PC-3 (cell line): ENCODE data around the gene MTA1. TPM values are rescaled to one million over a fixed set of nuclear protein-coding genes. Genes with fewer than 3 reads are reported as not detected.

ENCODE experiments used
- ATAC-seq: fragments of 200-7000 bp; cut with Tn5 transposase; 2 replicates; pipeline ENCODE4 v1.9.1; 2020; ENCODE audit warnings: mild to moderate bottlenecking, moderate library complexity
- BruUV-seq: library from RNA; stranded (reverse); fragments of 400-500 nt; replicated peaks from 2 replicates; lab custom pipeline; 2021; lab: Mats Ljungman, UMichigan
- CTCF ChIA-PET: fragments of 300-600 bp; sonication (Branson Sonifier 250); formaldehyde crosslinking; loops from one replicate; lab custom pipeline; 2022; ENCODE audit warnings: antibody characterized with exemption; lab: Charles Lee
- POLR2A ChIA-PET: fragments of 300-600 bp; sonication (Branson Sonifier 250); formaldehyde crosslinking; loops from one replicate; lab custom pipeline; 2022; ENCODE audit warnings: antibody characterized with exemption; ENCODE audit not compliant: unreplicated experiment; lab: Charles Lee
- DNase-seq: peaks from one replicate; pipeline ENCODE4 v3.0.0-alpha.2; 2015
- H2AFZ ChIP-seq: fragments of 300-600 bp; sonication (generic); 2 replicates; pipeline ENCODE4 v1.6.0; 2016; ENCODE audit warnings: antibody characterized with exemption, low read length
- H3F3A ChIP-seq: fragments of 300-600 bp; sonication (generic); one replicate; pipeline ENCODE4 v1.6.0; 2017; ENCODE audit warnings: antibody characterized with exemption, low read length, control low read depth, mild to moderate bottlenecking; ENCODE audit not compliant: unreplicated experiment
- H3K27ac ChIP-seq: fragments of 300-600 bp; sonication (generic); 2 replicates; pipeline ENCODE4 v1.5.1; 2016; ENCODE audit warnings: mild to moderate bottlenecking, low read length
- H3K27me3 ChIP-seq: fragments of 300-600 bp; sonication (generic); 2 replicates; pipeline ENCODE4 v1.6.1; 2016; ENCODE audit warnings: low read length, mixed read lengths
- H3K36me3 ChIP-seq: fragments of 300-600 bp; sonication (generic); 2 replicates; pipeline ENCODE4 v1.6.1; 2016; ENCODE audit warnings: low read depth, mixed run types, low read length, mixed read lengths
- H3K4me1 ChIP-seq: fragments of 300-600 bp; sonication (generic); 2 replicates; pipeline ENCODE4 v1.5.1; 2016; ENCODE audit warnings: low read length; ENCODE audit not compliant: insufficient read depth
- H3K4me2 ChIP-seq: fragments of 300-600 bp; sonication (generic); 2 replicates; pipeline ENCODE4 v1.6.0; 2016; ENCODE audit warnings: low read length
- H3K4me3 ChIP-seq: fragments of 300-600 bp; sonication (generic); 2 replicates; pipeline ENCODE4 v1.5.1; 2016; ENCODE audit warnings: mild to moderate bottlenecking, low read length, mixed read lengths
- H3K79me2 ChIP-seq: fragments of 300-600 bp; sonication (generic); 2 replicates; pipeline ENCODE4 v1.6.1; 2017; ENCODE audit warnings: low read length, mixed read lengths
- H3K9ac ChIP-seq: fragments of 300-600 bp; sonication (generic); 2 replicates; pipeline ENCODE4 v1.6.0; 2016; ENCODE audit warnings: mild to moderate bottlenecking, low read length
- H3K9me2 ChIP-seq: fragments of 300-600 bp; sonication (generic); replicated peaks from 2 replicates; pipeline ENCODE4 v1.6.1; 2016; ENCODE audit warnings: mixed run types, low read length, mixed read lengths
- H3K9me3 ChIP-seq: fragments of 300-600 bp; sonication (generic); 2 replicates; pipeline ENCODE4 v1.6.1; 2016; ENCODE audit warnings: low read length, mixed read lengths
- H4K20me1 ChIP-seq: fragments of 300-600 bp; sonication (generic); 2 replicates; pipeline ENCODE4 v1.6.1; 2016; ENCODE audit warnings: low read length, mixed read lengths
- EZH2 ChIP-seq: fragments of 300-600 bp; sonication (generic); IDR thresholded peaks from one replicate; pipeline ENCODE4 v1.6.1; 2017; ENCODE audit warnings: antibody characterized with exemption, mild to moderate bottlenecking, low read length; ENCODE audit not compliant: unreplicated experiment
- EZH2phosphoT487 ChIP-seq: fragments of 300-600 bp; sonication (generic); IDR thresholded peaks from 2 replicates; pipeline ENCODE4 v1.6.1; 2018; ENCODE audit warnings: mild to moderate bottlenecking, antibody characterized with exemption, low read length, borderline replicate concordance
- intact Hi-C: fragments of 100-400 bp; cut with micrococcal nuclease; formaldehyde crosslinking; loops from 2 replicates; pipeline ENCODE4 v1.9.0; 2023
- total RNA-seq: library from RNA; depleted of rRNA; stranded (reverse); fragments of >200 nt; gene quantifications from 2 replicates; pipeline ENCODE4 v1.2.3, GENCODE V29; 2014
- TF ChIP-seq, protein P1 (sequence below): fragments of 300-600 bp; sonication (generic); conservative IDR thresholded peaks from 2 replicates; pipeline ENCODE4 v1.5.1; 2017; ENCODE audit warnings: antibody characterized with exemption, low read depth, mild to moderate bottlenecking, low read length

The MTA1 gene
- total RNA-seq, 1 experiment from 2014 or later: 82.3 TPM

GRCh38 chr14:105494606-105494929, 74.9 kb downstream of the MTA1 start:
- H3K79me2 ChIP-seq: peaks cover 13% of the 10 kb centered on the region
- TF ChIP-seq, protein P1, sequence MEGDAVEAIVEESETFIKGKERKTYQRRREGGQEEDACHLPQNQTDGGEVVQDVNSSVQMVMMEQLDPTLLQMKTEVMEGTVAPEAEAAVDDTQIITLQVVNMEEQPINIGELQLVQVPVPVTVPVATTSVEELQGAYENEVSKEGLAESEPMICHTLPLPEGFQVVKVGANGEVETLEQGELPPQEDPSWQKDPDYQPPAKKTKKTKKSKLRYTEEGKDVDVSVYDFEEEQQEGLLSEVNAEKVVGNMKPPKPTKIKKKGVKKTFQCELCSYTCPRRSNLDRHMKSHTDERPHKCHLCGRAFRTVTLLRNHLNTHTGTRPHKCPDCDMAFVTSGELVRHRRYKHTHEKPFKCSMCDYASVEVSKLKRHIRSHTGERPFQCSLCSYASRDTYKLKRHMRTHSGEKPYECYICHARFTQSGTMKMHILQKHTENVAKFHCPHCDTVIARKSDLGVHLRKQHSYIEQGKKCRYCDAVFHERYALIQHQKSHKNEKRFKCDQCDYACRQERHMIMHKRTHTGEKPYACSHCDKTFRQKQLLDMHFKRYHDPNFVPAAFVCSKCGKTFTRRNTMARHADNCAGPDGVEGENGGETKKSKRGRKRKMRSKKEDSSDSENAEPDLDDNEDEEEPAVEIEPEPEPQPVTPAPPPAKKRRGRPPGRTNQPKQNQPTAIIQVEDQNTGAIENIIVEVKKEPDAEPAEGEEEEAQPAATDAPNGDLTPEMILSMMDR: no peak
- TF ChIP-seq EZH2 (no peak), EZH2phosphoT487 (no peak)
- H3K9me2 ChIP-seq: no peaks in the 10 kb centered on the region
- DNase-seq (no peak), ATAC-seq (no peak)
- intact Hi-C loops: no loop called here
- H3F3A ChIP-seq: no peaks in the 10 kb centered on the region
- no peaks in the 10 kb centered on the region for H3K27me3 ChIP-seq
- no peak overlapping the region for H2AFZ ChIP-seq
- ChIA-PET POLR2A (no interaction called here), CTCF (no interaction called here)
- H4K20me1 ChIP-seq: peaks cover 11% of the 10 kb centered on the region
- no TSS peak for BruUV-seq
- H3K27ac ChIP-seq: no peak overlapping the region
- no peaks in the 10 kb centered on the region for H3K36me3 ChIP-seq
- H3K4me2 ChIP-seq: no peak overlapping the region
- no peak overlapping the region for H3K4me3 ChIP-seq
- no peak overlapping the region for H3K9ac ChIP-seq
- peaks cover 5% of the 10 kb centered on the region; the same call in 1 of the 2 replicates for H3K4me1 ChIP-seq
- no peaks in the 10 kb centered on the region for H3K9me3 ChIP-seq

GRCh38 chr14:105495101-105495989, 75.7 kb downstream of the MTA1 start:
- ChIA-PET POLR2A (interaction anchor here (0.6 kb wide), 1 partner anchor 24 kb away, joined by 3 read pairs; no protein-coding TSS in a partner anchor), CTCF (no interaction called here)
- ATAC-seq: no peak

More at GRCh38 chr14:105495101-105495989, 75.7 kb downstream of the MTA1 start:
- no peaks in the 10 kb centered on the region for H3K36me3 ChIP-seq
- H3K9me3 ChIP-seq: no peaks in the 10 kb centered on the region
- H3K9me2 ChIP-seq: no peaks in the 10 kb centered on the region
- no peak overlapping the region for H3K4me2 ChIP-seq
- H3K4me3 ChIP-seq: no peak overlapping the region
- DNase-seq: no peak
- BruUV-seq: no TSS peak
- H3K27me3 ChIP-seq: no peaks in the 10 kb centered on the region
- no peaks in the 10 kb centered on the region for H3F3A ChIP-seq
- H4K20me1 ChIP-seq: peaks cover 11% of the 10 kb centered on the region
- no peak overlapping the region for H3K27ac ChIP-seq
- intact Hi-C loops: no loop called here
- TF ChIP-seq EZH2 (no peak), EZH2phosphoT487 (no peak)
- TF ChIP-seq, protein P1: no peak
- peaks cover 13% of the 10 kb centered on the region for H3K79me2 ChIP-seq
- no peak overlapping the region for H2AFZ ChIP-seq
- peaks cover 5% of the 10 kb centered on the region; the same call in 1 of the 2 replicates for H3K4me1 ChIP-seq
- H3K9ac ChIP-seq: no peak overlapping the region
